OCI-LY3 (cell line): ENCODE data around the gene ELMO1.

Experiments
- EZH2phosphoT487 ChIP-seq: fragments of 200-600 bp; shearing (Covaris generic); IDR thresholded peaks from 2 replicates; pipeline ENCODE4 v1.6.1; 2018; ENCODE audit warnings: antibody characterized with exemption, mixed run types, low read depth
- TF ChIP-seq, protein P1 (sequence below): fragments of 200-600, 300-600 bp; sonication (generic); IDR thresholded peaks from 2 replicates; pipeline ENCODE4 v1.5.1; 2014; ENCODE audit warnings: antibody characterized with exemption, low read length, low read depth

DNA sequence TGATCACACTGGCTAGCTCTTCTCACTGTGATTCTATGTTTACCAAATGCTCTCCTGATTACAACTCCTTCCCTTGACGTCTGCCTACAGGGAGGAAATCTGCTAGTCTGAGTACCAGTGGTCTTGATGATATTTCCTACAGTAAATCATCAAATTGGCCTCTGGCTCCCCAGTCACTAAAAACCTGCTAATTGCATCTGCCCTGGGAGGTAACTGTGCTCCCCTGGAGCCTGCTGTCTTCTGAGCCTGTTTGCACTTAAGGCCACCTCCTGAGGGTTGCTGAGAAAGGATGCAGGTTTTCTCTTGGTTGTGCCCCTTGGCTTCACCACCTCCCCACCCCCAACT lies 56.0 kb downstream of the ELMO1 start:
- TF ChIP-seq, protein P1, sequence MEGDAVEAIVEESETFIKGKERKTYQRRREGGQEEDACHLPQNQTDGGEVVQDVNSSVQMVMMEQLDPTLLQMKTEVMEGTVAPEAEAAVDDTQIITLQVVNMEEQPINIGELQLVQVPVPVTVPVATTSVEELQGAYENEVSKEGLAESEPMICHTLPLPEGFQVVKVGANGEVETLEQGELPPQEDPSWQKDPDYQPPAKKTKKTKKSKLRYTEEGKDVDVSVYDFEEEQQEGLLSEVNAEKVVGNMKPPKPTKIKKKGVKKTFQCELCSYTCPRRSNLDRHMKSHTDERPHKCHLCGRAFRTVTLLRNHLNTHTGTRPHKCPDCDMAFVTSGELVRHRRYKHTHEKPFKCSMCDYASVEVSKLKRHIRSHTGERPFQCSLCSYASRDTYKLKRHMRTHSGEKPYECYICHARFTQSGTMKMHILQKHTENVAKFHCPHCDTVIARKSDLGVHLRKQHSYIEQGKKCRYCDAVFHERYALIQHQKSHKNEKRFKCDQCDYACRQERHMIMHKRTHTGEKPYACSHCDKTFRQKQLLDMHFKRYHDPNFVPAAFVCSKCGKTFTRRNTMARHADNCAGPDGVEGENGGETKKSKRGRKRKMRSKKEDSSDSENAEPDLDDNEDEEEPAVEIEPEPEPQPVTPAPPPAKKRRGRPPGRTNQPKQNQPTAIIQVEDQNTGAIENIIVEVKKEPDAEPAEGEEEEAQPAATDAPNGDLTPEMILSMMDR = no peak
- no peak for TF ChIP-seq EZH2phosphoT487
